Stimulated activated CD4-positive, alpha-beta T cell treated with anti-CD3 and anti-CD28 coated beads, Interleukin-4, amount 100 ng/mL, for 48 hours (primary cell): ENCODE measurements around the gene RABL6.
"Not testable (repeated sequence)": the region's sequence is repeated elsewhere in the genome, so short reads cannot be mapped to it uniquely, and the experiment has no call there.

Experiments
- DNase-seq, 2 donors: peaks; one replicate each; pipeline ENCODE4 v3.0.0-alpha.2; 2020; ENCODE audit warnings: low read depth in 2 of 2

RABL6 gene

GRCh38 chr9:136794281-136794999 is 13.3 kb upstream of the RABL6 start:
- DNase-seq, result no peak

- DNase-seq, result no peak
These were observed 12.8 kb upstream of the RABL6 start for GRCh38 chr9:136795000-136795348.

DNA sequence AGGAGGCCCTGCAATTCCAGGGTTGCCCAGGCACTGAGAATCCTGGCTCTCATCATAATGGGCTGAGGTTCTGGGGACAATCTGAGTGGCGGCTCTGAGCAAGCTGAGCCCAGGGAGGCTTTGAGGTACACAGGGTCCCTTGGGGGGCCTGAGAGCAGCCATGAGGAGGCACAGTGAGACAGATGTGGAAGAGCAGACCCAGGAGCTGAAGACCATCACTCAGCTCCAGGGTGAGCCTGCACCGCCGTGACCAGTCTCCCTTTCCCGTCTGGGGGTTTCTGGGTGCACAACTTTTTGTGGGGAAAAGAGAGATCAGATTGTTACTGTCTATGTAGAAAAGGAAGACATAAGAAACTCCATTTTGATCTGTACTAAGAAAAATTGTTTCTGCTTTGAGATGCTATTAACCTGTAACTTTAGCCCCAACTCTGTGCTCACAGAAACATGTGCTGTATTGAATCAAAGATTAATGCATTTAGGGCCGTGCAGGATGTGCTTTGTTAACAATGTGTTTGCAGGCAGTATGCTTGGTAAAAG is 11.4 kb upstream of the RABL6 start, which contains the start of gene CCDC183:
TSS of gene CCDC183 (plus strand) at position 101 of the 537 bp plus-strand sequence. CDS start at position 161, 60 bp downstream.
- DNase-seq, result no peak

- DNase-seq, result not testable (repeated sequence)
These were observed 10.9 kb upstream of the RABL6 start for GRCh38 chr9:136796775-136797347.

GRCh38 chr9:136798708-136799078 is 9.1 kb upstream of the RABL6 start:
- DNase-seq, result no peak

GRCh38 chr9:136799079-136799853 is 8.5 kb upstream of the RABL6 start:
- DNase-seq, result no peak

DNA sequence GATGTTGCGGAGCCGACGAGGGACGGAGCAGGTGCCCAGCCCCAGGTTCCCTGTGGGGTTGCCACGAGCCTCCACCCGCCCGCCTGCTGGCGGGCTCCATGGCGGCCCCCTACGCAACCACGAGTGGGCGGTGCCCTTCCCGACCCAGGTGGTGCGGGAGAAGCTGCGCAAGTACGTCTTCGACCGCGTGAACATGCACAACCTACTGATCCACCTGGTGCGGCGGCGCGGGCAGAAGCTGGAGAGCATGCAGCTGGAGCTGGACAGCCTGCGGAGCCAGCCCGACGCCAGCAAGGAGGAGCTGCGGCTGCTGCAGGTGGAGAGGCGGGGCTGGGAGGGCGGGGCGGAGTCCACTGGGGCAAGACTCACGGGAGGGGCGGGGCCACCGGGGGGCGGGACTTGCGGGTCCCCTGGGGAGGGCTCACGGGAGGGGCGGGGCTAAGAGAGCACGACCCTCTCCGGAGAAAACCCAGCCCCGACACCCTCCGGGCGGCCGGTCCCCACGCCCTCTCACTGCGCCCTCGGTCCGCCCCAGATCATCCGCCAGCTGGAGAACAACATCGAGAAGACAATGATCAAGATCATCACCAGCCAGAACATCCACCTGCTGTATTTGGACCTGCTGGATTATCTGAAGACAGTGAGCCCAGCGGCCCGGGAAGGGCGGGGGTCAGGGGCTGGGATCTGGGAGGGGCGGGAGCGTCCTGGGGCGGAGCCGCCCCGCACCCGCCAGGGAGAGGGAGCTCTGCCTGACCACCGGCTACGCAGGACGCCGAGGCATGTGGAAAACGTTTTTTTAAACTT is 7.7 kb upstream of the RABL6 start:
- peak; percentile 85 to 87 for DNase-seq

- no peak for DNase-seq
These were observed 5.4 kb upstream of the RABL6 start for GRCh38 chr9:136802321-136802720.

- DNase-seq, result not testable (repeated sequence)
These were observed 4.7 kb upstream of the RABL6 start for GRCh38 chr9:136803009-136803550.

- DNase-seq, result no peak
These were observed 3.9 kb upstream of the RABL6 start for GRCh38 chr9:136803551-136804508.

GRCh38 chr9:136804509-136805206 is 3.1 kb upstream of the RABL6 start:
- no peak for DNase-seq

DNA sequence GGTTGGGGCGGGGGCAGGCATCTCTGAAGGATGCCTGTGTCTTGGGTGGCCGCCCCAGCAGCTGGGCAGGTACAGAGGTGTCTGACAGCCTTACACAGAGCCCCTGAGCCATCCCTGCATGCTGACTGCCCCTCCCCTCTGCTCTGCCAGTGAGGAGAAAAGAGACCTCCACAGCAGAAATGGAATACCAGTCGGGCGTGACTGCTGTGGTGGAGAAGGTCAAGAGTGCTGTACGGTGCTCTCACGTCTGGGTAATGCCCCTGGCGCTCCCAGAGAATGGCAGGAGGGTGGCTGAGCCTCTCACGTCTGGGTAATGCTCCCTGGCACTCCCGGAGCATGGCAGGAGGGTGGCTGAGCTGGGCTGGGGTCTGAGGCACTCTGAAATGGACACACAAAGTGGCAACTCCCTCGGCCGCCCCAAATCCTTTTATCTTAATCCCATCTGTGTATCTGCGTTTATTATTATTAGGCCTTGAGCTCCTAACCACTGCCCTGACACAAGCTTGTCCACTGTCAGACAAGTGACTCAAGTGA is 2.5 kb upstream of the RABL6 start:
- DNase-seq, result no peak

DNA sequence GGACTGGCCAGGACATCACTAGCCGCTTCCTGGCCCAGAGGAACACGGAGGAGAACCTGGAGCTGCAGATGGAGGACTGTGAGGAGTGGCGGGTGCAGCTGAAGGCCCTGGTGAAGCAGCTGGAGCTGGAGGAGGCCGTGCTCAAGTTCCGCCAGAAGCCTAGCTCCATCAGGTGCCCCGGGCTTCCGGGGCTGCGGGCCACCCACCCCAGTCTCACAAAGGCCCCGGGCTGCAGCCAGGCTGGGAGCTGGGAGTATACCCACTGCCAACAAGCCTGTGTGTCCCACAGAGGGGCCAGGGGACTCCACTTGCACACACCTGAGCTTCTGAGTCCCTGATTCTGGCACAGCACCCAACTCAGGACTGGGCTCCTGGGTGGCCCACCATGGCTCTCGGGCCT is 1.7 kb upstream of the RABL6 start:
- no peak for DNase-seq

DNA sequence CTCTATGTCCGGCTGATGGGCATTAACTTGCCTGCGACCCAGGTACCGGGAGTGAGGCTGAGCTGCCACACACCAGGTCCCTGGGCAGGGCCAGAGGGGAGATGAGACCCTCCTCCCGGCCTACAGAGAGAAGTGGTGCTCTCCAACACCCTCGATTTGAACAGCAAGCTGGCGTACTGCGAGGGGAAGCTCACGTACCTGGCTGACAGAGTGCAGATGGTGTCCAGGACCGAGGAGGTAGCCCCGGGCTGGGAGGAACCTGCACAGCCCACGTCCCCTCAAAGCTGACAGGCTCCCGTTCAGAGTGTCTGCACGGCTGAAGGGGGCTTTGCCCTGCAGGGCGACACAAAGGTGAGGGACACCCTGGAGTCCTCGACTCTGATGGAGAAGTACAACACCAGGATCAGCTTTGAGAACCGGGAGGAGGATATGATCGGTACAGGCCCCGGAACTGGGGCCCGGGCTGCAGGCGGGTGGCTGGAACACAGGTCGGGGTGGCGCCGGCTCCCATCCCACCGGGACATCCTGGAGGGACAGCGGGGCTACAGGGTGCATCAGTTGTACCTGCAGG is 1.0 kb upstream of the RABL6 start:
- DNase-seq, result no peak

DNA sequence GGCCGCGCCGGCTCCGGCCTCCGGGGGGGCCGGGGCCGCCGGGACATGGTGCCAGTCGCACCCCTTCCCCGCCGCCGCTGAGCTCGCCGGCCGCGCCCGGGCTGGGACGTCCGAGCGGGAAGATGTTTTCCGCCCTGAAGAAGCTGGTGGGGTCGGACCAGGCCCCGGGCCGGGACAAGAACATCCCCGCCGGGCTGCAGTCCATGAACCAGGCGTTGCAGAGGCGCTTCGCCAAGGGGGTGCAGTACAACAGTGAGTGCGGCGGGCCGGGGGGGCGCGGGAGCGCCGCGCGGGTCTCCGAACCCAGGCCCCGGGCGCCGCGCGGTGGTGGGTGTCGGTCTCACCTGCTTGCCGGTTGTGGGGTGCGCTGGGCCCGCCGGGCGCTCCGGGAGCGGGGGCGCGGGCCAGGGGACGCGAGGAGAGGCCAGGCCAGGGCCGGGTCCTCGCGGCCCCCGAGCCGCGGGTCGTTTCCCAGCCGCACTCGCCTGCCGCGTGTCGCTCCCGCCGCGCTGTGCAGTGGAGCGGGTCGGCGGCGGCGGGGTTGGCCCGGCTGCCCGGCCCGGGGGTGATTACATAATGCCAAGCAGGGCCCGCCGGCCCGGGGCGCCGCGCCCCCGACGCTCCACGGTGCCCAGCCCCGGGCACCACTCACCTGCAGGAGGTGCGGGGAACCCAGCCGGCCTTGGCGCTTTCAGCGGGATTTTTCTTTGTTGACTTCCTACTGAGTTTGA is 492 bp downstream of the RABL6 start:
- no peak for DNase-seq

DNA sequence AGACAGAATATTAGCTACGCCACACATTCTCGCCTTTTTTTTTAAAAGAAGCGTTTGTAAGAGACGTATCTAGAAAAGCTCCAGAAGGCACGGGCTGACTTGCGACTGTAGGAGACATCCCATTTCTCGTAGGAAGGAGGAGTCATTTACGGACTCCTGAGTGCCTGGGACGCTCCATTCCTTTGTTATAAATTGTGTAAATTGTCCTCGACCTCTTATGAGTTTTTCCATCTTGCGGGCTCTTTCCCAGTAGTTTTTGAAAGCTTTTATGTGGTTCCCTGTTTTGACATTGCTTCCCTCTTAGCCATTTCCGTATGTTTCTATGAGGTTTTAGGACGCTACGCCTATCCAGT is 1.0 kb downstream of the RABL6 start:
- no peak for DNase-seq

GRCh38 chr9:136814725-136815421 is 7.1 kb downstream of the RABL6 start:
- no peak for DNase-seq

DNA sequence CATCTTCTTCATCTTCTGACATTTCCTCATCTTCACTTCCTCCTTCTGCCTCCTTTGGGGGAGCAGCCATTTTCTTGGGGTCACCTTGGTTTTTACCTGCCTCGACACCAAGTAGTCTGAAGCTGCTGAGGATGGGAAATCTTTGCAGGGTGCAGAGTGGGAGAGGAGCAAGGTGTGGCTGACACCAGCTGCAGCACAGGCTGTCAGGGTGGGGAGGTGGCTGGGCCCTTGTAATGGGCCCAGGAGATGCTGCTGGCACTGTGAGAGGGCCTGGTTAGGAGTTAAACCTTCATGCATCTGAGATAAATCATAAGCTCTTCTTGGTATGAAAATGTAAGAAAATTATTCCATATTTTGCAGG is 7.7 kb downstream of the RABL6 start:
- no peak for DNase-seq
